GM18520 (cell line): ENCODE results near the gene PLCB1.

Source experiments
- ATAC-seq: cut with Tn5 transposase; IDR thresholded peaks from one replicate; pipeline ENCODE4 v1.9.1; 2021; ENCODE audit not compliant: unreplicated experiment

Gene PLCB1

DNA sequence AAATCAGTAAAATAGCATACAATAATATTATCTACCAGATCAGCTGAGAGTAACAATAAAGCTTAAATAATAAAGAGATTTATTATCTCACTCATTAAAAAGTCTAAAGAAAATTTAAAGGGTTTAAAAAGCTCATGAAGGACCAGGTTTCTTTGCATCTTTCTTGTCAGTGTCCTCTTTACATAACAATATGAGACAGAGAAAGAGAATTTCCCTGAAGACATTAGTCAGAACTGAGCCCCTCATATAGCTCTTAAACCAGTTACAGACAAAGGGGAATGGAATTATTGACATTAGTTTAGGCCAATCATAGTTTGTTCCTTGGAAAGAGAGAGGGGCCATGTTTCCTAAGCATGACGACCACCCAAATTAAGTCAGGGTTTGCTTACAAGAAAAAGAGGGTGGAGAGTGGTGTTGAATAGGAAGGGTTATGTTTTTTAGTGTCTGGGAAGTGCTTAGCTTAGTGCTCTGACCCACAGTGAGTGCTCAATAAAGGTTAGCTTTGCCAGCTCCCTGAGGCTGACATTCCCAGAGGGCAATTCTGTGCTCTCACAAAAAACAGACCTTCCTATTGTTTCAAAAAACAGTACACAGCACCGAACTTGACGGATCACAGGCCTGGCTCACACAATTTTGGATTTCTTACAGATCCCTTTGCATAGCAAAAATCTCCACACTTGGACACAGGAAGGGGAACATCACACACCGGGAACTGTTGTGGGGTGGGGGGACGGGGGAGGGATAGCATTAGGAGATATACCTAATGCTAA lies 3.6 kb upstream of the PLCB1 start:
- no peak for ATAC-seq

DNA sequence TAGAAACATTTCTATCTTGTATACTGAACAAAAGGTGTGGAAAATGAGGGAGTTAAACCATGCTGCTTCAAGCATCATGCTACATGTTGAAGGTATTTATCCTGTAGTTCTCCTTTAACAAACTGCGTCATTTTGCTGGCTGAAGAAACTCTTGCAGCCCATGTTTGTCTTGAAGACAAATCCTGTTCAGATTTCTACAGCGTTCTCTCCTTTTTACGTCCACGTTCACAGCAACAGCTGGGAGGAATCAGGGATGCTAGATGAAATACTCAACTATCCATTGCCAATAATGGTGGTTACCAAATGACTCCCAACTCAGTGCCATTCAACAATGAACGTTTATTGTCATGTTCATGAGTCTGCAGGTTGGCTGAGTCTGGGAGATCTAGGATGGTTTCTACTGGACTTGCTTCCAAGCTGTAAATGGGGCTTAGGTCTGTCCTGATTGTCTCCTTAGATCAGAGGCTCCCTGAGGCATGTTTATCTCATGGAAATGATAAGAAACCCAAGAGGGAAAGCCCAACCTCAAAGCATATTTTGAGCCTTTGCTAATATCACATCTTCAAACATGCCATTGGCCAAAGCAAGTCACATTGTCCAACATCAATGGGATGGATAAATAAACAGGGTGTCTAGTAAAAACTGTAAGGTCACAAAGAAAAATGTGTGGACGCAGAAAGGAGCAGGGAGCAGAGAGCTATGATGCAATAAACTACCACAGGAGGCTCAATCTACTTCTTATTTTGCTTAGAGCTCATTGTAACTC lies 2.7 kb upstream of the PLCB1 start:
- no peak for ATAC-seq

DNA sequence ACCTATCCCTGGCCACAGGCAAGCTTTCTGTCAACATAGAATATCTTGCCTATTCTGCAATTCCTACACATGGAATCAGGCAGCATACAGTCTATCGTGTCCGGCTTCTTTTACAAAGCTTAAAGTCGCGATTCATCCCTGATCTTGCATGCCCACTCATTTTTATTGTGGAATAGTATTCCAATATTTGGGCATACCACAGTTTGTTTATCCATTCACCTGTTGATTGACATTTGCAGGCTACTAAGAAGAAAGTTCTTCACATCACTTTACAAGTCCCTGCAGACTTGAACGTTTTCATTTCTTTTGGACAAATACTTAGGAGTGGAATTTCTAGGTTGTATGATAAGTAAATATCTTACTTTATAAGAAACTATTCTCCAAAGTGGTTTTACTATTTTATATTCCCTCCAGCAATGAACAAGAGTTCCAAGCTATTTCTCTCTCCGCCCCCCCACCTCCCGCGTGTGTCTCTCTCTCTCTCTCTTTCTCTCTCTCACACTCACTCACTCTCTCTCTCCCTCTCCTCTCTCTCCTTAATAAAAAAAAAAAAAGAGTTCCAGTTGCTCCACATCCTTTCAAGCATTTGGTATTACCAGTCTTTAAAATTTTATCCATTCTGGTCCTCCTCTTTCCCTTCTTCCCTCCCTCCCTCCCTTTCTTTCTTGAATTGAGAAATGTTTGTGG lies 1.1 kb upstream of the PLCB1 start:
- no peak for ATAC-seq

DNA sequence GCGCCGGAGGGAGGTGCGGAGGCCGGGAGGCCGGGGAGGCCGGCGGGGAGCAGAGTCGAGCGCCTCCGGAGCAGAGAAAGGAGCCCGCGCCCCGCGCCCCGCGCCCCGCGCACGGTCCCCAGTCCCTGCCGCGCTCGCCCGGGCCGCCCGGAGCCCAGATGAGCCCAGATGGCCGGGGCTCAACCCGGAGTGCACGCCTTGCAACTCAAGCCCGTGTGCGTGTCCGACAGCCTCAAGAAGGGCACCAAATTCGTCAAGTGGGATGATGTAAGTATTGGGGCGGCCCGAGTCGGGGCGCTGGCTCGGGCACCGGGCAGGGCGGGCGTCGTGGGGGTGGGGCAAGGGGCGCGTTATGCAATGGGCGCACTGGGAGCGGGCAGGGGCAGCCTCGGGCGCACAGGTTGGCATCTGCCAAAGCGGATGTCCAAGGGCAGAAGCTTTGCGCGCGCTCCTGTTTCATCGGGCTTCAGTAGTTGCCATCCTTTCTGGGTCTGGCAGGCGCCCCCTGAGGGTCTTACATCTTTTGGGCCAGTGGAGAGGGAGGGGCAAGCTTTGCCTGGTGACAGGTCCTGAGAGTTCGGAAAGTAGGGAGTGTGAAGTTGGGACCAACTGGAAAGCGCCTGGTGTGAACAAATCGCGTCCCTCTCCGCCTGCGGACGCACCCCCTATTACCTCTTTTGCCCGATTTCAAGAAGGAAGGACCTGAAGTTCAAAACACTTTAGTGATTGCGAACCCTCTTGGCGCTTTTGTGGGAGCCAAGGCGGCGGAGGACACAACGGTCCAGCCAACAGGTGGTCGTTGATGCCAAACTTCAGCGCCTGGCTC lies 631 bp downstream of the PLCB1 start:
- no peak for ATAC-seq

DNA sequence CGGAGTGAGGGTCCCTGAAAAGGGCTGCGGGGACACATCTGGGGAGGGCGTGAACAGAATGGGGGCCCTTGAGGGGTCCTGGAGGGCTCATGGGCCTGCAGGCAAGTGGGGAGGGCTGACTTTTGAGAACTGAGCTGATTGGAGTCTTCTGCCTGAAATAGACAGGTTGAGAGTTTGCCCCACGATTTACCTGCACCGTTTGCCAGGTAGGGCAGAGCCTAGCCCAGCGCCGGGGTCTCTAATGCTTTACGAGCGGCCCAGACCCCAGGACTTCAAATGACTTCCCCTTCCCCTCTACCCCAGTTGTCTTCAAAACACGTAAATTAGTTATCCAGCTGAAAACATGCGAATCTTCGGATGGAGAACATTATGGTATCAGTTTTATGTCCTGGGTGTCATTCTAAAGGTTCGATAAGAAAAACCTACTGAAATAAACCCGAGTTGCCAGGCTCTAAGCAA lies 1.3 kb downstream of the PLCB1 start:
- ATAC-seq: no peak

DNA sequence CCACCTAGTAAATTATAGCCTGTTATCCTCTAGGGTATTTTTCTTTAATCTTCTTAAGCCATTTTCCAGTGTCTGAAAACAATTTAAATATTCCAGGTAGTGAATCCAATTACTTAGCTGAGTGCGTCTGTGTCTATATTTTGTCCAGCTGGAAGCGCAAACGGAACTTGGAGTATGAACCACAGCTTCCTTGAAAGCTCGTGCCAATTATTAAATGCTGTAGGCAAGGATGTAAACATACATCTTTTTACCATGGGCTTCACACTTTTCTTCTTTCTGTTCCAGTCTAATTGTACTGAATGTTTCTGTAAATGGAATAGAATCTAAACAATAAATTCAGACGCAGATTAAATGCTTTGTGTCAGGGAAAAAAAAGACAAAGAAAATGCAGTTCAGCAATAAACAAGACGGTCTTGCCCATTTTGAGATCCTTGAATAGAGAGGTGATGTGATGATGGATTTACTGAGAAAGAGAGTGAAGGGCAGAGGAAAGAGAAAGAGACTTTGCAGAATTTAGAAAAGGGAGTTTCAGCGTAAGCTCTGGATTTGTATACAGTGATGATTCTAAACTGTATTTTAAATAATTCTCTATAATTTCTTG lies 1.9 kb downstream of the PLCB1 start:
- ATAC-seq: no peak

DNA sequence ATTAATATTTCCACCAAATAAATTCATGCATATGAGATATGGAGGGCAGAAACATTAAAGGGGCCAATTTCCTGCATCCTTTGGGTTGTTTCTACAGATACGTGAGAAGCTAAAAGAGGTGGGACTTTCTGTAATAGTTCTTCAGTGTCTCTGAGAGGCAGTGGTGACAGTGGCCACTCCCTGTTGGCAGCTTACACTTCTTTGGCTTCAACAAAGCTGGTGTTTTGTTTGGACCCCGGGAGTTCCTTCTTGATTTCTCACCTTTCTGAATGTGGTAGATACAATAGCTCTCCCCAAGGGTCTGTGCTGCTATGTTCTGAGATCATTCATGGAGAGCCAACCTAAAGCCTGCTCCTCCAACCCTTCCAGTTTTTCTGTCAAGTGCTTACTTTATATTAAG lies 7.8 kb downstream of the PLCB1 start:
- ATAC-seq: no peak

DNA sequence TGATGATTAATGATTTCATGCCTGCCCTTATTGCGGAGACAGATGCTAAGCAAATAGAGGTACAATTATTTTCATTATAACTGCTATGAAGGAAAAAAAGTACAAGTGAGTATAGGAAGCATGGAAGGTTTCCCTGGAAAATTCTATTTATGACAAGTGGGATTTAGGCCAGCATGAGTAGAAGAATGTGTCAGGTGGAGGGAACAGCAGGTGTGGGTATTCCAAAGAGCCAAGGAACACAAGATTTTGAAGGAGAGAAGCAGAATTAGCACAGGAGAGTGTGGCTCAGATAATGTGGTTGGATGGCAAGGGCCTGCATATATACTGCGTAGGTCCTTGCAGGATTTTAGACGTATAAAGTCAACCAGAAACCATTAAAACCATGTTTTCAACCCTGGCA lies 11.4 kb downstream of the PLCB1 start:
- no peak for ATAC-seq

DNA sequence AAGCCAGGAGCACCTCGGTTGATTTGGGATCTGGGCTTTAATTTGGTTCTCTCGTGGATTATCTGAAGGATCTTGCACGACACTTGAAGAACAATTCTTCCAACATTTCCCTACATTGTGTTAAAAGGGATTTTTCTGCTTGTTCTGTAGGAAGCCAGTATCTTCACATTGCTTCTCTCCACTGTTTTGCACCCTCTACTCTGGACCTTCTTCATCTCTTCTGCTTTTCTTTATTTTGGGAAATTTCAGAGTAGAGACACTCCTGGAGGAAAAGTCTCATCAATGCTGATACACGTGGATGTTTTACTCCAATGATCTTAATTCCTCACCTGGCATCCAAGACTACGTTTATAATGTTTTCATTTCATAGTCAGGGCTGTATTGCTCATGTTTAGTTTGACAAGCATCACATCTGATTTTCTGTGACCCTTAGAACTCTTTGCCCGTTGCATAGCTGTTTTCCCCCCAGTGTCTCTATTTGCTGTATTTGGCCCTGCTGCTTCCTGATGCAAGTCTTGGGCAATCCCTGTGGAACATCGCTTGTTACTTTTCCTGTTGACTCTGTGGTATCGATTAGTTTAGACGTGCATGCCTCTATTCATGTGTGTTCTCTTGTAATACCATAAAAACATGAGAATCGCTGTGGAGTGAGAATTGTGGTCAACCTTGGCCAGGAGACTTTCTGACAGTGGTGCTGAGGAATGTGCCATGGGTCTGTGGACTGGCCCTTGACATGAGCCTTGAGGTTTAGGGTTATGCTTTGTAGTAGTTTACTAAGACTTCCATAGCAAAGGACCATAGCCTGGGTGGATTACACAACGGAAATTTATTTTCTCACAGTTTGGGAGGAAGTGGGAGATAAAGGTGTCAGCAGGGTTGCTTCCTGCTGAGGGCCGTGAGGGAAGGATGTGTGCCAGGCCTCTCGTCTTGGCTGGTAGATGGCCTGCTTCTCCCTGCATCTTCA lies 12.5 kb downstream of the PLCB1 start:
- ATAC-seq: no peak

DNA sequence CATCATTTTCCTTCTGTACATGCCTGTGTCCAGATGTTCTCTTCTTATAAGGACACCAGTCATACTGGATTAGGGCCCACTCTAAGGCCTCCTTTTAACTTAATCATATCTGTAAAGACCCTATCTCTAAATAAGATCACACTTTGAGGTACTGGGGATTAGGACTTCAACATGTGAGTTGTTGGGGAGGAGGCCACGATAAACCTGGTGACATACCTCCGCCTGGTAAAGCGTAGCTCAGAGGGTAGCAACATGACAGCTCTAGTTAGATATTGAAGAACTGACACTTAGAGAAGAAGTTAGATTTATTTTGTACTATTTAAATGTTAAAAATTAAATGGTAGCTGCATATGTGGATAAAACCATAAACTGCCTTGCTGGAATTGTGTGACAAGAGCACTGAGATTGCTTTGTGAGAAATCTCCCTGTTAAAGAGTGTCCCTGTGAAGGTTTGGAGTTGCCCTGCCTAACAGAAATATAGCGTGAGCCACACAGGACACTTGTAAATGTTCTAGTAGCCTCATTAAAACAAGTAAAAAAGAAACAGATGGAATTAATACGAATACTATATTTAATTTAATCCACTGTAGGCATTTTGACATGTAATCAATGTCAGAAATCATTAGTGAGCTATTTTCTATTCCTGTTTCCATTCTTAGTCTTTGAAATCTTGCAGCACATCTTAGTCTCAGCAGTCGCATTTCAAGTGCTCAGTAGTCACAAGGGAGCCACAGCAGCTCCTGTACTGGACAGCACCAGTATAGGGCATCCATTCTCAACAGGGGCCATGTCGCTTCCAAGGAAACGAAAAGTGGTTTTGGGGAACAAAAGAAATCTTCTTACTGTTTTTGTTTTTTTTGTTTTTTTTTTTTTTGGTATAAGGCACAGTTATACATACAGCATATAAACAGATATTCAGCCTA lies 13.4 kb downstream of the PLCB1 start:
- ATAC-seq: no peak

DNA sequence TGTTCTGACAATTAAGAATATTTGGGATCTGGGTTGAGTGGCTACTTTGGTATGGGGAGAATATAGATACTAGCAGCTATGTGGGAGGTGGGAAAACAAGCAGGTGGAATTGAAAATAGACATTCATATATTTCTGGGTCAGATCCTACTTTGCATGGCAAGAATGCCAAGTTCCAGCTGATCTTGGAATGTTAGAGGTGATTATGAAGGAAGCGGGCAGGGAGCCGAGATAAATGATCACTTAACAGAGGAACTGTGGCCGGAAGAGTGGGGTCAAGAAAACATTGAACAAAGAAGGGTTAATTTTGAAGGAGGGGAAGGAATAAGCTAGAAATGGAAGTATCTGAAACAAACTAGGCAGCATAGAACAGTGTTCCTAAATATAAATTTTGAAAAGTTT lies 15.4 kb downstream of the PLCB1 start:
- no peak for ATAC-seq

DNA sequence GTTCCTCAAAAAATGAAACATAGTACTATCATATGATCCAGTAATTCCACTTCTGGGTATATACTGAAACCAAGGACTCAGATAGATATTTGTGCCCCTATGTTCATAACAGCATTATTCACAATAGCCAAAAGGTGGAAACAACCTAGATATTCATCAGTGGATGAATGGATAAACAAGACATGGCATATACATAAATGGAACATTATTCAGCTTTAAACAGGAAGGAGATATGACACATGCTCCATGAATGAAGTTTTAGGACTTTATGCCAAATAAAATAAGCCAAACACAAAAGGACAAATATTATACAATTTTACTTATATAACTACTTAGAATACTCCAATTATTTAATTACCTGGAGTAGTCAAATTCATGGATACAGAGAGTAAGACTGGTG lies 16.4 kb downstream of the PLCB1 start:
- no peak for ATAC-seq

DNA sequence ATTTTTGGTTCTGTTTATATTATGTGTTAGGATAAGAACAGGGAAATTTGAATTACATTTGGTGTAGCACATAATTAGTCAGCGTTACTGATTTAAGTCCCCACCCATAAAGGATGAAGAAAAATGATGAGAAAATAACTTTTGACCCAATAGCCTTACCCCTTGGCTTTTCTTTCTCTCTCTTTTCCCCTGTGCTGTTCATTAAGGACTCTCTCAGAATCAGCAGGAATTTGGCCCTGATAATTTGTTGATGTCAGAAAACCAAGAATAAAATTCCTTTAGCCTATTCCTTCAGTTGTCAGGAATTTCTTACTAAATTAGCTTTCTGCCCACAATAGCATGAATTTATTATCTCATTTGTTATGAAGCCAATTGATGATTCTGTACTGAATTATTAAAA lies 18.5 kb downstream of the PLCB1 start:
- no peak for ATAC-seq

DNA sequence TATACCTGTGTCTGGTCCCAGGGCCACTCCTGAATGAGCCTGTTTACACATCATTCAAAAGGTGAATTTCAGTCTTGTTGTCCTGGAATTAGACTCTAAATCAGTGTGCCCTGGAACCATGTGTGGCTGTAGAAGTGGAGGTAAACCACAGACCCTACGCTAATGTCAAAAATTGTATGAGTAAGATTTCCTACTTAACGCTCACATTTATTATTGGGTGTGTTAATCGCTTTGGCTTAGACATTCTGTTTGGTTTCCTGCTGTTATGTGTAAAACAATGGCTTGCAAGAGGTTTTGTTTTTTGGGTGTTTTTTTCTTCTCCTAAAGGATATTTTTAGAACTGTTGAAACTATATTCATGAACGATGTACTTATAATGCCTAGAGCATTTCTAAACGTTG lies 19.3 kb downstream of the PLCB1 start:
- no peak for ATAC-seq

DNA sequence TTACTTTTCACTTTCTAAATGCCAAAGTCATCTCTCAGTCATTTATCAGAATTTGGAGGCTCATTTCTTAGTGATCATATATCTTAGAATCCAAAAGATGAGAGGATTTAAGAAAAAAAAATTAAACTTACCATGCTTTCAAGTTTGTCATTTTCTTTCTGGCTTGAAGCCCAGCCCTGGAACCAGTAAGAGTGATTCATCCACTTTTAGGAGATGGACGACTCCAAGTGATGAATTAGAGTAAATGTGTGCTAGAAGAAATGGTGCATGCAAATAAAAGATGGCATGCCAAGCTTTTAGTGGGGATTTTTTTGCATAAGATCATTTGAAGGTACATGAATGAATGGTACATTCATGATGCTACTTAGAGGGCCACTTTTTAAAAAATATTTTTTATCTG lies 20.1 kb downstream of the PLCB1 start:
- no peak for ATAC-seq

DNA sequence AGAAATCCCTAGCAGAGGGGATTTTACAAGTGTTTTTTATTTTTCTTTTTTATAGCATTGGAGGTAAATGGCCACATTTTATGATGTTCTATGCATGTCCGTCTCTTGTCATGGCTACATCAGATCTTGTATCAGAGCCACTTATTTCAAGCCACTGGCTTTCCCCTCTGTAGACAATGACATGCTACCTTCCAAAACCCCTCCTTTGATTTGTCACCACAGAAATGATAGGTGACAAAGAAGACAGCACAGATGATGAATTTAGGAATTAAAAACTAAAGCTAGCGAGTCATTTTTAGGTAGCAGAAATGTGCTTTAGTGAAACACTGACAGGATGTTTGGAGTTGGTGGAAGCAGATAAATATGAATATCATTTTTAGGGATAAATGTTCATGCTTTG lies 20.8 kb downstream of the PLCB1 start:
- no peak for ATAC-seq

DNA sequence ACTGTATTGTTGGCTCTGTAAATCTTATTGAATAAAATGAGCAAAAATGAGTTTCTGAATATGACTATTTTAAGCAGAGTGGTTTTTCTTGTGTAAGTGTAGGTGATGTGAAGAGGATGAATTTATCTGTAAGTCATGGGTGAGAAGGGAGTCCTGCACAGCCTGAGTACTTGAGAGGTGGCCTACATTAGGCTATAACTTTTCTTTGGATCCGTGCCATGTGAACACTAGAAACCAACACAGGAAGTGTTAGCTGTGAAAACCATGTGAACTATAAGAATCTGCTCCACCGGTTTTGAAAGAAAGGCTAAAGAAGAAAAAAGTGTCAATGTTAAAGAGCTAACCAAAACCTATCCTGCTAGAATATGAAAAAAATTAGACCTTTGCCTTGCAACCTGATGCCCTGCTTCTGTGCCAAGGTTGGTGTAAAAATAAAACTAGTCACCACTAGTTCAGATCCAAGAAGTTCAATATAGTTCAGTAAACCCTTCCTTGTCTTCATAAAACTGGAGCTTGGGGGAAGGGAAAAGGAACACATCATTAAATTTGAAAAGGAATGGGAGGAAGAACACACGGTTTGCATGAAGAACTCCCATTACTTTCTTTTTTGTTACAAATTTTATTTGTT lies 21.3 kb downstream of the PLCB1 start:
- no peak for ATAC-seq

DNA sequence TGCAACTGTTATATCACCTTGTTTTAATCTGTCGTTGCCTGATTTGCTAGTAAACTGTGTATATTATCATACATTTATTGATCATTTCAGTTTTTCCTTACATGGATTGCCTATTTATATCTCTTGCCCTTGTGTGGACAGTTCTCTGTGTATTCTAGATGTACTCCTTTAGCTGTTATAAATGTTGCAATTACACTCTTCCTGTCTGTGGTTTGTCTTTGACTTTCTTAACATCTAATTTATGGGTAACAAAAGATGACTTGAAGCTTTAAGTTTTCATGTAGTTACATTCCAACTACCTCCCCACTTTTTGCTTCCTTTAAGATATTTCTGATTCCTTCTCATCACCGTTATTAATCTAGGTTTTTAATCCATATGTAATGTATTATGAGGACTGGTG lies 22.6 kb downstream of the PLCB1 start:
- no peak for ATAC-seq
